Stimulated activated CD4-positive, alpha-beta T cell treated with anti-CD3 and anti-CD28 coated beads, Interleukin-2, amount 100 ng/mL, for 4 hours (primary cell): ENCODE data around the gene EEPD1.

Experiments used
- DNase-seq: peaks from one replicate; pipeline ENCODE4 v3.0.0-alpha.2; 2020; ENCODE audit warnings: low read depth

Gene EEPD1

GRCh38 chr7:36300696-36301350, 147.8 kb downstream of the EEPD1 start:
- DNase-seq, result no peak

- no peak for DNase-seq
Measured at GRCh38 chr7:36301914-36302771, 149.1 kb downstream of the EEPD1 start.

GRCh38 chr7:36303202-36304098, 150.4 kb downstream of the EEPD1 start:
- DNase-seq, result no peak

GRCh38 chr7:36304099-36304425, 151.0 kb downstream of the EEPD1 start:
- no peak for DNase-seq

GRCh38 chr7:36305226-36305625, 152.2 kb downstream of the EEPD1 start:
- DNase-seq, result no peak

- DNase-seq, result no peak
Measured at GRCh38 chr7:36305648-36306047, 152.6 kb downstream of the EEPD1 start.

- DNase-seq, result no peak
Measured at GRCh38 chr7:36306222-36306621, 153.2 kb downstream of the EEPD1 start.

GRCh38 chr7:36306722-36307121, 153.7 kb downstream of the EEPD1 start:
- DNase-seq, result no peak

- no peak for DNase-seq
Measured at GRCh38 chr7:36308031-36308430, 155.0 kb downstream of the EEPD1 start.

- DNase-seq, result no peak
Measured at GRCh38 chr7:36309301-36309700, 156.2 kb downstream of the EEPD1 start.

GRCh38 chr7:36309716-36310115, 156.7 kb downstream of the EEPD1 start:
- no peak for DNase-seq

GRCh38 chr7:36310897-36311296, 157.8 kb downstream of the EEPD1 start:
- DNase-seq, result no peak

GRCh38 chr7:36311539-36311938, 158.5 kb downstream of the EEPD1 start:
- no peak for DNase-seq

GRCh38 chr7:36312064-36312914, 159.2 kb downstream of the EEPD1 start:
- no peak for DNase-seq

- DNase-seq, result no peak
Measured at GRCh38 chr7:36312915-36313334, 159.9 kb downstream of the EEPD1 start.

GRCh38 chr7:36313607-36314006, 160.6 kb downstream of the EEPD1 start:
- DNase-seq, result no peak

GRCh38 chr7:36314491-36314890, 161.4 kb downstream of the EEPD1 start:
- DNase-seq, result no peak

- DNase-seq, result no peak
Measured at GRCh38 chr7:36315309-36315944, 162.4 kb downstream of the EEPD1 start.

GRCh38 chr7:36316319-36316718, 163.3 kb downstream of the EEPD1 start:
- DNase-seq, result no peak

- DNase-seq, result no peak
Measured at GRCh38 chr7:36317276-36317675, 164.2 kb downstream of the EEPD1 start.

- no peak for DNase-seq
Measured at GRCh38 chr7:36318116-36318515, 165.1 kb downstream of the EEPD1 start.
